B cell (primary cell): Measurements from ENCODE around the gene PBX2. TPM values are rescaled to one million over a fixed set of nuclear protein-coding genes. Genes with fewer than 3 reads are reported as not detected.

Experiments
- ATAC-seq: fragments of 200-7000 bp; cut with Tn5 transposase; one replicate; pipeline ENCODE4 v1.10.0; 2021; ENCODE audit warnings: low read depth, mild to moderate bottlenecking, moderate number of reproducible peaks, moderate library complexity
- CTCF ChIA-PET: fragments of 350-600 bp; sonication (Branson Sonifier 250); formaldehyde crosslinking; loops from one replicate; lab custom pipeline; 2021; ENCODE audit warnings: antibody characterized with exemption, inconsistent platforms; lab: Charles Lee
- POLR2A ChIA-PET: fragments of 350-600 bp; sonication (Branson Sonifier 250); formaldehyde crosslinking; loops from one replicate; lab custom pipeline; 2021; ENCODE audit warnings: antibody characterized with exemption; lab: Charles Lee
- DNase-seq: peaks from one replicate; pipeline ENCODE4 v3.0.0; 2013
- H2AFZ ChIP-seq: 2 replicates; pipeline ENCODE4 v1.6.1; 2012; ENCODE audit warnings: mild to moderate bottlenecking, low read depth, low read length; ENCODE audit not compliant: insufficient read depth, poor library complexity, severe bottlenecking
- H3K27ac ChIP-seq, 2 donors: 1 replicate in 1 of 2; 2 replicates in 1 of 2; pipeline ENCODE4 v1.5.1; 2012 to 2013; ENCODE audit warnings: low read length in 2 of 2, mild to moderate bottlenecking in 2 of 2, moderate library complexity in 1 of 2
- H3K27me3 ChIP-seq, 4 experiments: fragments of 200-600 bp in 1 of 4; sonication (generic) in 1 of 4; replicated peaks in 1 of 4; 1 replicate in 2 of 4; 2 replicates in 2 of 4; pipeline versions ENCODE4 v1.6.1 to v1.7.0; 2013 to 2016; ENCODE audit warnings: low read length in 3 of 4, mild to moderate bottlenecking in 2 of 4, mixed read lengths in 1 of 4, moderate library complexity in 1 of 4; ENCODE audit not compliant: insufficient read depth in 4 of 4, control insufficient read depth in 3 of 4; ENCODE audit errors: control extremely low read depth in 1 of 4
- H3K36me3 ChIP-seq, 2 experiments: replicated peaks in 1 of 2; 1 replicate in 1 of 2; 2 replicates in 1 of 2; pipeline versions ENCODE4 v1.6.1 to v1.7.1; 2013; ENCODE audit warnings: low read length in 1 of 2; ENCODE audit not compliant: insufficient read depth in 2 of 2, control insufficient read depth in 1 of 2; ENCODE audit errors: control extremely low read depth in 1 of 2, extremely low read depth in 1 of 2
- H3K4me1 ChIP-seq, 2 donors: fragments of 200-600 bp in 1 of 2; sonication (generic) in 1 of 2; 1 replicate in 1 of 2; 2 replicates in 1 of 2; pipeline versions ENCODE4 v1.5.1 to v1.6.1; 2013 to 2017; ENCODE audit warnings: low read length in 2 of 2; ENCODE audit not compliant: control insufficient read depth in 2 of 2, insufficient read depth in 2 of 2
- H3K4me2 ChIP-seq: replicated peaks from 2 replicates; pipeline ENCODE3; 2012; ENCODE audit warnings: mild to moderate bottlenecking, low read depth, low read length; ENCODE audit not compliant: poor library complexity, severe bottlenecking
- H3K4me3 ChIP-seq, 5 experiments: fragments of 200-600 bp in 1 of 5; sonication (generic) in 1 of 5; 1 replicate in 3 of 5; 2 replicates in 2 of 5; pipeline versions ENCODE4 v1.5.1 to v1.7.0; 2011 to 2016; ENCODE audit warnings: low read length in 4 of 5, mild to moderate bottlenecking in 4 of 5, low read depth in 2 of 5, control low read depth in 1 of 5, moderate library complexity in 1 of 5; ENCODE audit not compliant: insufficient read depth in 1 of 5; ENCODE audit errors: control extremely low read depth in 1 of 5, extremely low read depth in 1 of 5
- H3K79me2 ChIP-seq: fragments of 200-600 bp; sonication (generic); one replicate; pipeline ENCODE4 v1.6.0; 2016; ENCODE audit warnings: low read length; ENCODE audit not compliant: control insufficient read depth, insufficient read depth
- H3K9ac ChIP-seq: fragments of 200-600 bp; sonication (generic); 2 replicates; pipeline ENCODE4 v1.6.1; 2017; ENCODE audit warnings: mild to moderate bottlenecking, low read length, moderate library complexity
- H3K9me3 ChIP-seq, 3 donors: one replicate each; pipeline versions ENCODE4 v1.6.1 to v1.7.1; 2013; ENCODE audit warnings: low read length in 2 of 3; ENCODE audit not compliant: control insufficient read depth in 2 of 3, insufficient read depth in 1 of 3; ENCODE audit errors: control extremely low read depth in 1 of 3
- H4K20me1 ChIP-seq: 2 replicates; pipeline ENCODE4 v1.6.0; 2012; ENCODE audit warnings: mild to moderate bottlenecking, low read length; ENCODE audit not compliant: insufficient read depth, control insufficient read depth, poor library complexity, severe bottlenecking
- H3K27ac Mint-ChIP-seq: one replicate; pipeline ENCODE4 v1.8.0; 2021; ENCODE audit warnings: mixed read lengths
- H3K27me3 Mint-ChIP-seq: one replicate; pipeline ENCODE4 v1.8.0; 2021; ENCODE audit warnings: mixed read lengths
- H3K4me1 Mint-ChIP-seq: one replicate; pipeline ENCODE4 v1.8.0; 2021; ENCODE audit warnings: mixed read lengths
- H3K4me3 Mint-ChIP-seq: one replicate; pipeline ENCODE4 v1.8.0; 2021; ENCODE audit warnings: mixed read lengths
- H3K9me3 Mint-ChIP-seq: one replicate; pipeline ENCODE4 v1.8.0; 2022; ENCODE audit warnings: mixed read lengths; ENCODE audit not compliant: insufficient read depth
- EZH2 ChIP-seq: IDR thresholded peaks from 2 replicates; pipeline ENCODE4 v1.6.1; 2012; ENCODE audit warnings: borderline replicate concordance, low read depth, mild to moderate bottlenecking, moderate library complexity, low read length; ENCODE audit not compliant: insufficient read depth, poor library complexity, severe bottlenecking
- WGBS: methylation state at CpG from one replicate; pipeline ENCODE4 v1.1.5; 2013; ENCODE audit warnings: missing lambda C conversion rate; ENCODE audit not compliant: insufficient coverage; 5-methylcytosine and 5-hydroxymethylcytosine counted together
- intact Hi-C: fragments of 100-400 bp; cut with micrococcal nuclease; formaldehyde crosslinking; loops from one replicate; pipeline ENCODE4 v1.10.0; 2022
- polyA plus RNA-seq: library from polyadenylated mRNA; depleted of rRNA; stranded (reverse); fragments of >200 nt; gene quantifications from 2 replicates; pipeline ENCODE4 v1.2.3, GENCODE V29; 2012
- total RNA-seq, 2 donors: library from RNA; stranded (reverse); fragments of 120-200 nt in 1 of 2; gene quantifications; 1 replicate in 1 of 2; 2 replicates in 1 of 2; pipeline versions ENCODE4 v1.2.3 to v1.2.4, GENCODE V29; 2013 to 2022
- TF ChIP-seq, protein P1 (sequence below): fragments of 200-600 bp; IDR thresholded peaks from one replicate; pipeline ENCODE4 v1.8.0; 2022; ENCODE audit warnings: antibody characterized with exemption, mild to moderate bottlenecking

PBX2 gene
- total and polyA plus RNA-seq, 2 donors (not counting 1 experiment from before 2014, with no cell fraction given): 128 to 188 TPM

DNA sequence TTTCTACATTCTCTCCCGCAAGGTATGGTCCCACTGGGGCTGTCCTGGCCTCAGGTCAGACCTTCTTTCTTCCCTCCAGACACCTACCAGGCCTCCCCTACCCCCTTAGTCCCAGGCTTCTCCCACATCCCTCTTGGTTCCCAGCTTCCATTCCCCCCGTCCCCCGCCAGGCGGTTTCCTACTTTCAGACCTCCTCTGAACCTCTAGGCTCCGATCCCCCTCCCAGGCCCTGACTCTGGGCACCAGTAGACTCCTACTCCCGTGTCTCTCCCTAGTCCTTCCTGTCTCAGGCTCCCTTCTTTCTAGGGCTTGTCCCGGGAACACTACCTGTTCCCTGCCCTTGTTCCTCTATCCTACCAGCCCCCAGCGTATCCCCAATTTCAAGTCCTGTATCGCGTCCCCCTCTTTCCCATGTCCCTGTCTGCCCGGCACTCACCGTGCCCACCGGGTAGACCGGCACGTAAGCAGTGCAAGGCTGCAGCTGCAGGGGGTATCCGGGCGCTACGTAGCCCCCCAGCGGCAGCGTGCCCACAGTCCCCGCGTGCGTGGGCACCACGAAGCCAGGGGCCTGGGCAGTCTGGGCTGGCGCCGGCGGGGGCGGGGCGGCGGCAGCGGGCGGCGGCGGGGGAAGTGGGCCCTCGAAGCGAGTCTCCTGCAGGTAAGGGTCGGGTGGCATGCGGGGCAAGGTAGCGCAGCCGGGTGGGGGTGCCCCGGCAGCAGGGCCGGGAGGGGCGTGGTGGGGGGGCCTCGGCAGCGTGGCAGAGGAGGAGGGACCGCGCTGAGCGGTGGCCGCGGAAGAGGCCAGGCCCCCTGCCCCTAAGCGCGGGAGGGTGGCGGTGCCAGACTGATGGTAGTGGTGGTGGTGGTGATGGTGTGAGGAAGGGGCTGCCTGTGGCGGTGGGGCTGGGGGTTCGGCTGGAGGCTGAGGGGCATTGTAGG lies 39.8 kb downstream of the PBX2 start:
- Mint-ChIP-seq H3K9me3 (no peaks in the 10 kb centered on the region), H3K27ac (peak overlapping the region; percentile 20), H3K4me3 (peak overlapping the region; percentile 34), H3K4me1 (peaks cover 55% of the 10 kb centered on the region), H3K27me3 (peaks cover 65% of the 10 kb centered on the region)
- Histone ChIP-seq H3K9me3 (peaks cover 0 to 16% (median 3%) of the 10 kb centered on the region in 3 donors), H3K4me3 (no peak overlapping the region), H3K27me3 (peaks cover 0 to 70% (median 32%) of the 10 kb centered on the region in 4 experiments), H3K9ac (no peak overlapping the region), H3K4me2 (no peak overlapping the region), H2AFZ (no peak overlapping the region), H3K27ac (no peak overlapping the region), H3K79me2 (no peaks in the 10 kb centered on the region), H3K4me1 (peaks cover 34 to 38% of the 10 kb centered on the region in 2 donors), H4K20me1 (no peaks in the 10 kb centered on the region), H3K36me3 (no peaks in the 10 kb centered on the region)
- 56% methylated on average over 54 of the region's 55 CpGs for WGBS
- ChIA-PET POLR2A (interaction anchor here (0.6 kb wide), 1 partner anchor 20 kb away, joined by 8 read pairs; the partner anchor contains the start of gene FKBPL), CTCF (no interaction called here)
- no peak for DNase-seq
- intact Hi-C loops: loop anchor here (10.0 kb wide), 1 partner anchor 105 kb away; no protein-coding TSS in a partner anchor
- no peak for TF ChIP-seq EZH2
- TF ChIP-seq, protein P1, sequence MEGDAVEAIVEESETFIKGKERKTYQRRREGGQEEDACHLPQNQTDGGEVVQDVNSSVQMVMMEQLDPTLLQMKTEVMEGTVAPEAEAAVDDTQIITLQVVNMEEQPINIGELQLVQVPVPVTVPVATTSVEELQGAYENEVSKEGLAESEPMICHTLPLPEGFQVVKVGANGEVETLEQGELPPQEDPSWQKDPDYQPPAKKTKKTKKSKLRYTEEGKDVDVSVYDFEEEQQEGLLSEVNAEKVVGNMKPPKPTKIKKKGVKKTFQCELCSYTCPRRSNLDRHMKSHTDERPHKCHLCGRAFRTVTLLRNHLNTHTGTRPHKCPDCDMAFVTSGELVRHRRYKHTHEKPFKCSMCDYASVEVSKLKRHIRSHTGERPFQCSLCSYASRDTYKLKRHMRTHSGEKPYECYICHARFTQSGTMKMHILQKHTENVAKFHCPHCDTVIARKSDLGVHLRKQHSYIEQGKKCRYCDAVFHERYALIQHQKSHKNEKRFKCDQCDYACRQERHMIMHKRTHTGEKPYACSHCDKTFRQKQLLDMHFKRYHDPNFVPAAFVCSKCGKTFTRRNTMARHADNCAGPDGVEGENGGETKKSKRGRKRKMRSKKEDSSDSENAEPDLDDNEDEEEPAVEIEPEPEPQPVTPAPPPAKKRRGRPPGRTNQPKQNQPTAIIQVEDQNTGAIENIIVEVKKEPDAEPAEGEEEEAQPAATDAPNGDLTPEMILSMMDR: no peak
- ATAC-seq: no peak
